HG02588 (cell line): Measurements from ENCODE around the gene TBC1D14.

ENCODE experiments used
- ATAC-seq: cut with Tn5 transposase; IDR thresholded peaks from one replicate; pipeline ENCODE4 v1.9.1; 2021; ENCODE audit warnings: mild to moderate bottlenecking, moderate library complexity; ENCODE audit not compliant: unreplicated experiment

The TBC1D14 gene

DNA sequence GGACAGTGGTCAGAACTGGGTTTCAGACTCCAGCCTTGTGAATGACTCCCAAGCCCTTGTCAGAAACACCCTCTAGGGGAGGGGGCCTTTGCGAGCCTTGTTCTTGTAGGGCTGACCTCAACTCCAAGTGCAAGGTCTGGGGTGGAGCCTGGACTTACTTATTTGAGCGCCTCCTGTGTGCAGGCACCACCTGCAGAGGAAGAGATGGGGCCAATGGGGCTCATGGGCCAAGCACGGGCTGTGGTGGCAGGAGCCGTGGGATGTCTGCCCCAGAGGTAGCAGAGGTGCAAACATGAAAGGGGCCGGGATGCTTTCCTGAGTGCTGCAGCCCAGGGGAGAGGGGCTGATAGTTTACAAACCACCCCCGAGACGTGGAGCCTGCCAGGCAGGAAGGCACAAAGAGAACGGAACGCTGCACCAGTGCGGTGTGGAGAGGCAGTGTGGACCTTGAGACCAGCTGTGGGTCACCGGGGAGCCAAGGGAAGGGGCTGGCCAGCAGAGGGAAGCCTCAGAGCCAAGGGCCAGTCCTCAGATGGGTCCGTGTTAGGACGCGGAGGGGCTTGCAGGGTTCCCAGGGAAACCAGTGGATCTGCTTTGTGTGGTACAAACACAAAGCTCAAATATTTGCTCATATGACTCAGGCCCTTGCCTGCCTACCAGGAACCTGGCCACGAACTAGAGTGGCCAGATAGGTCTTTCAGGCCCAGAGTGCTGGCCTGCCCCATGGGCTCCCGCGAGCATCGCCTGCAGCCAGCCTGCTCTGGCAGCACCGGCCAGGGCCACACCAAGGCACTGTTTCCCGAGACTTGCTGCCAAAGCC, 124.8 kb downstream of the TBC1D14 start:
- ATAC-seq, result no peak

DNA sequence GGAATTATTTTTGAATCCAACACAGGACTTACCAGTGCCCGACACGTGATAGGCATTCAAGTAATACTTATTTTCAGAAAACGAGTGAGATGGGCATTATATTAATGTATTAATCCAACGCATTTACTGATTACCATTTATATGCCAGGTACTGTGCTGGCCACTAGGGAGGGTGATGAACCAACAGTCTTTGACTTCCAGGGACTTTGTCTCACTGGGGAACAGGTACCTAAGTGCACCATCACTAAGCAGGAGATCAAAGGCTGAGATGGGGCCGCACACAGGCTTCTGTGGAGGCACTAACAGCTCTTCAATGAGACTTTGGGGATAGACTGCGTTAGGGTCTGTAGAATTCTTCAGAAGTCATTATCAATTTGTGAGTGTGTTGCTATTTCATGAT, 127.8 kb downstream of the TBC1D14 start:
- ATAC-seq, result no peak

DNA sequence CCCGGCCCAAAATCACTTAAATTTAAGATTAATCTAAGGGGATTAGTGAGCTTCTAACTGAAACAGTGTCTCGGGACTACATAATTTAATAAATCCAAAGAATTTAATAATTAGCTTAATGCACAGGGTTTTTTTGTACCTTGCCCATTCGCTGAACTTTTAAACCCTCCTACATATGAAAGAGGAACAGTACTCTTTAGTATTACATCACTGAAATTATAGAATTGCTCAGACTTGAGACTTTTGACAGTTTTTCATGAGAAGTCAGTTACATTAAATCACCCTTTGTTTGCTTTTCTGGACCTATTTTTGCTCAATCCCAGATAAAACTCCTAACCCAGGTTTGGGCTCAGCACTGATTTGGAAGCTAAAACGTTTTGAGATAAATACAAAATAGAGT, 131.1 kb downstream of the TBC1D14 start:
- no peak for ATAC-seq

DNA sequence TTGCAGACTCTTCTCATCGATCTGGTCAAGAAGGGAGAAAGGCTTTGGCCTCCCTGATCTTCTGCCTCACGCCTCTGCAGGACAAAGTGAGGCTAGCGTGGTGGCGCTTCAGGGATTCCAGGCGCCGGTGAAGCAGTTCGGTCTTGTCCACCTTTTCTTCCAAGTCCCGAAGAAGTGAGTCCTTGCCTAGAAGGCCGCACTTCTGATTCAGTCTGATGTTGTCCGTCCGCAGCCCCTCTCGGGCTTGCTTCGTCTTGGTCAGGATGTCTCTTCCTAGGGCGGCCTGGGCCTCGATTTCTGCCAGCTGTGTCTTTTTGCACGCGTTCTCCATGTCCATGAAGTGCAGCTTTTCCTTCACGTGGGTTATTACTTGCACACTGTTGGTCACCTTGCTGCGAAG, 131.6 kb downstream of the TBC1D14 start:
- ATAC-seq, result no peak

DNA sequence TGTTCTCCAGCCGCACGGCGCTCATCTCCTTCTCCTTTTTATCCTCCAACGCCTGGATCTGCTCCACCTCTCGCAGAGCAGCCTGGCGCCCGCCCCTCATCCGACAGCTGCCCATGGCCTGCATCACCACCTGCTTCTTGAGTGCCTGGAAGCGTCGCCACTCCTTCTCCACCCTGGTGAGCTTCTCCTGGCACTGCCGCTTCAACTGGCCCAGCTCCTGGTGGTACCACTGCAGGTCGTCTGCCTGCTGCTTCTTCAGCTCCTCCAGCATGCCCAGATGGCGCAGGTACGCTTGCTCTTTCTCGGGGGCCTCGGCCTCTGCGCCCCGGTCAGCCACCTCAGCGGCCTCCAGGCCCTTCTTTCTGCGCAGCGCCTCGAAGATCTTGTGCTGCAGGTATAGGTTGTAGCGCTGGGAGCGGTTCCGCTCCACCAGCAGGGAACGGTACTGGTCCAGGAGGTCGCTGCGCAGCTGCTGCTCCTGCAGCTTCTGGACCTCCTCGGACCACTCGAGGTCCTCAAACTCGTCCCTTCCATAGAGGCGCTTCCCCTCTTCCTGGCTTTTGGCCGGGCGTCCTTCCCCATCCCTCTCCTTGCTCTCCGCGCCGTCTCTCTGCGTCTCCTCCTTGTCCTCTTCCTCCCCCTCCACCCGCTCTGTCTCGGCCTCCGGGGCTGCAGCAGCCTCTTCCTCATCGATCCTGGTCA, 132.3 kb downstream of the TBC1D14 start:
- ATAC-seq, result no peak

DNA sequence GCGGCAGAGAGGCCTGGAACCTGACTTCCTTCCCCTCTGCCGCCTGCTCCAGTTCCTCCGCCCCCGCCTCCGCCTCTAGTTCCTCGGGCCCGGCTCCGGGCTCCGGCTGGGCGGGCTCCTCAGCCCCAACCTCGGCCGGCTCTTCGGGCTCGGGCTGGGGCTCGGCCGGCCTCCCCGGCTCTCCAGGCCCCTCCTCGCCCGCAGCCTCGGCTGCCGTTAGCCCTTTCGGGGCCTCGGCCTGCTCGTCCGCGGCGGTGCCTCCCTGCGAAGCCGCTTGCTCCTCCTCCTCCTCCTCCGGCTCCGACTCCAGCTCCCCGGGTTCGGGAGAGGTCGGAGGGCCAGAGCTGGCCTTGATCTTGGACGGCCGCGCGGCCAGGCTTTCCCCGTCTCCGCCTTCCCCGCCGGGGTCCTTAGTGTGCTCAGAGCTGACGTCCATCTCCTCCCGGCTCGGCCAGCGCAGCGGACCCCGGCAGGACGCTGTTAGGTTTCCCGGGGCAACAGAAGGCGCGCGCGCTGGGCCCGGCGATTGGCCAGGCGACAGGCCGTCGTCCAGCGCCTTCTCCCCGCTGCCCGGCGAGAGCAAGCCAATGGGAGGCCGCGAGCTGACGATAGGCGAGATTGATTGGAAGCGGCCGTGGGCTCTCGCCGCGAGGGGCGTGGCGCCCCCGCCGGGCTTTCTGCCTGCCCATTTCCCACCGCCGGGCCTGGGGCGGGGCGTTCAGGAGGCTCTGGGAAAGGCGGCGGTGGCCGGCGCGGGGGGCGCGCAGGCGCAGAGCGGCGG, 133.1 kb downstream of the TBC1D14 start:
- peak; percentile 79 for ATAC-seq

DNA sequence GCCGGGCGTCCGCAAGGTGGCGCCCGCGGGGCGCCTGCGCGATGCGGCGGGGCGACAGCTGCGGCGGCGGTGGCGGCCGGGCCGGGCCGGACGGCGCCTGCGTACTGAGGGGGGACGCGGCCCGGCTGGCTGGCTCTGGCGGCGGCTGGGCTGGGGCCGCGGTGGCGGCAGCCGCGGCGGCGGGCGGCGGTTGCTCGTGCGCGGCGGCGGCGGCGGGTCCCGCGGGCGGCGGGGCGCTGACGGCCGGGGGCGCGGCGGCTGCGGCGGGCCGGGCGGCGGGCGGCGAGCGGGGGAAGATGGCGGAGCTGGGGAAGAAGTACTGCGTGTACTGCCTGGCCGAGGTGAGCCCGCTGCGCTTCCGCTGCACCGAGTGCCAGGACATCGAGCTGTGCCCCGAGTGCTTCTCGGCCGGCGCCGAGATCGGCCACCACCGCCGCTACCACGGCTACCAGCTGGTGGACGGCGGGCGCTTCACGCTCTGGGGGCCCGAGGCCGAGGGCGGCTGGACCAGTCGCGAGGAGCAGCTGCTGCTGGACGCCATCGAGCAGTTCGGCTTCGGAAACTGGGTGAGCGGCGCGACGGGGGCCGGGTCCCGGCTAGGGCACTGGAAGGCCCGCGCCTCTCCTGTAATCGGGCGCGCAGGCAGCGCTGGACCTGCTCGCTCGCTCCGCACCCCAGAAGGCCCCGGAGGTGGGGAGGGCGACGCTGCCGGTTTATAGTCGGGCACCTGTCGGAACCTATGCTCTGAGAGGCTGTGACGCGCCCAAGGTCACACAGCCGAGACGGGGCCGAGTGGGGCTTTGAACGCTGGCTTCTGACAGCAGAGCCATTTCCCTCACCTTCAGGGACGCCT, 133.9 kb downstream of the TBC1D14 start, which contains the start of gene TADA2B:
Gene TADA2B, plus strand, starts transcription at position 89 of the 853 bp plus-strand sequence. Its CDS starts 208 bp downstream, at position 297.
- peak; percentile 24 for ATAC-seq

DNA sequence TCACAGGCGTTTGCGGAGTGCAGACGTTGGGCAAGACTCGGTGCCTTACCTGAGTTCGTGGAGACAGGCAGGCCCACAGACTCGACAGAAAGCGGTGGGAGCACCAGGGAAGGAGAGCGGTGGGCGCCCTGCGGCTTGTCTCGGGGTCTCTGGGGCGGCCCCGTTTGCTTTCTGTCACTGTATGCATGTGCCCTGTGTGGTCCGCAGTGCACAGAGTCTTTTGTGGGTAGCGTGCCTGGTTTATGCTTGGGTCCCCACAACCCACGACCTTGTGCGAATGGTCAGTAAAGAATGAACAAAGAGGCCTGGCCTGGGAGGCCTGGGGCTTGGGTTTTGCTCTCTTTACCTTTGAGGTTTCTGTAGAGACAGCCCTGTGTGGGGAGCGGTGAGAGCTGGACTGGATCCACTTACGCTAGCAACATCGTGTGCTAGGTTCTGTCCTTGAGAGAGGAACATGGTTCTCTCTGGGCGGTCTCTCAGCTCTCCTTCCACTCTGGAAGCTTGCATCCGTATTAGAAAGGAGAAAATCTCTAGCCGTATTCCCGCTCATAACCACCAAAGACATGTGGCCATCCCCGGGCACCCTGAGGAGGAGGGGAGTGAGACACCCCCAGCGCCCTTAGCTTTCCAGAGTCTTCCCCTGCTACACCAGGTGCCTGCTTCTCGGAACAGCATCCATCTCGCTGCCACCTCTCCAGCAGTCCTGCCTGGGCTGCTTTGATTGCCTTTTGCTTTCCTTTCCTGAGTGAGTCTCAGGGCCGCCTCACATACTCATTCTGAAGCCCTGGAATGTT, 134.7 kb downstream of the TBC1D14 start:
- ATAC-seq, result no peak

DNA sequence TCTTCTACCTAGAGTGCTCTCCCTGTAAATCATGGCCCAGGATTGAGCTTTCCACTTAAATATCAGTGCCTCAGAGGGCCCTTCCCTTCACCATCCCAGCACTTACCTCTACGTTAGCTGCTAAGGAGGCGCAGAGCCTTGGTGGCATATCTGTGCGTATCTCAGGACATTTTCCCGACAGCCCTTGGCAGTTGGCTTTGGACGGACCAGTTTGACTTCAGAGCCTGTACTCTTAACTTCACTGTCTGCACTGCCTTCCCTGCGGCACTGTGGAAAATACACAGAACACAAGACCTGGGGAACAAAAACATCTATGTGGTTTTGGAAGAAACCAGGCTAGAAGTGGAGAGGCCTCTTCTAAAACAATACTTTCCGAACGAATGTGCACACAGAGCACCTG, 135.9 kb downstream of the TBC1D14 start:
- ATAC-seq, result no peak

DNA sequence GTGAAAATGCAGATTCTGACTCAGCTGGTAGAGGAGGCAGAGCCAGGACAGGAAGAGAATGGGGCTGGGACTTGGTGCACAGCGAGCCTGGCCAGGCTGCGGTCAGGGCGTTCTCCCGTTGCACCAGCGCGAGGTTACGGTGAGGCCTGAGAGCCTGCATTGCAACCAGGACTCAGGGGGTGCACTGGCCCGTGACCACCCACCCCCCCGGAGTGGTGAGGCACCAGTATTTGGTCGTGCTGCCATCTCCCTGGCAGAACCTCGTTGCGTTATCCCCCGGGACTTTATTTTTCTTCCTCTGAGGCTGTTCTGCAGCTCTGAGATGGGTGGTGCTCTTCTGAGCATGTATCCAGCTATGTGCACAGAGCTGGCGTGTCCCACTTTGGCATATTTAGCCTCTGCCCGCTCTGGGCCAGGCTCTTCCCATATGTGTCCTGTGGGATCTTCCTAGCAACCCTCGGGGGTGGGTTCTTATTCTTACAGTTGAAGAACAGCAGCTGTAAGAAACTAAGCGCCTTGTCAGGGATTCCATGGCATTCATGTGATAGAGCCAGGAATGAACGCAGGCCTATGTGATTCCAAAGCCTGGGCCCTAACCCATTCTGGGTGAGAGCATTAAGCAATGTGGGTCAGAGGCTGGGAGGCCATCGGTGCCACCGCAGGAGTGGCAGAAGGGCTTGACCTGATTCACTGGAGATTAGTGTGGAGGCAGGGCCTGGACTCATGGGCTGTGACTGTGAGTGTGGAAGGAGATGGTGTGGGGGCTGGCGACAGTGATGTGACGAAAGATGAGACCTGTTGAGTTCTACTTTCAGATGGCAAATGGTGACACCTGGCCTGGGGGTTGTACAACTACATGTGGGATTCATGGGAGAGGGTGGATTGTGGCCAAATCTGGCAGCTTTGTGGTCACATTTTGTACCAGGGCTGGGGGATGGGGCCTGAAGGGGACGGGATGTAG, 136.6 kb downstream of the TBC1D14 start:
- ATAC-seq, result peak; percentile 19

DNA sequence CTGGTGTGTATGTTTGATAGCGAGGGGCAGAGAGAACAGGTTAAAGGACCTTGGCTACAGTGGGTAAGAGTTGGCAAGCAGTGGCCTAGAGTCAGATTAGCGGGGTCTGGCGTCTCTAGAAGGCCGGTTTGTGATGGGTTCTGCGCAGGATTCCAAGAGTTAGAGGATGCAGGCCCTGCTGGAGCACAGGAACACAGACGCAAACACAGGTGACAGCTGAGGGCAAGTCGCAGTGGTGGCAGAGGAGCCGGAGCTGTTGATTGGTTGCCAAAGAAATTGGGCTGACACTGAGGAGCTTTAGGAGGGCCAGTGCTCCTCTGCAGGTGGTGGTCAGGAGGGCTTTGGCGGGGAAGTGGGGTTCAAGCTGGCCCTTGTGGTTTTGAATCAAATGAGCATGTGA, 137.3 kb downstream of the TBC1D14 start:
- no peak for ATAC-seq

DNA sequence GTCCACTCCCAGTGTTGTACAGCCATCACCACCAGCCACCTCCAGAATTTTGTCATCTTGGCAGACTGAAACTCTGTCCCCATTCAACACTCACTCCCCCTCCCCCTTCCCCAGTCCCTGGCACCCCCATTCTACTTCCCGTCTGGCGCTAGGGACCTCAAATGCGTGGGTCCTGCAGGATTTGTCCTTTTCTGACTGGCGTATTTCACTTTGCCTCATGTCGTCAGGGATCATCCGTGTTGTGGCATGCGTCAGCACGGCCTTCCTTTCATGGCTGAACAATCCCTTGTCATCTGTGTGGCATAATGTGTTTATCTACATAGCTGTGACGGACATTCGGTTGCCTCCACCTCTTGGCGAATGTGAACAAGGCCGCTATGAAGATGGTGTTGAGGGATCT, 139.0 kb downstream of the TBC1D14 start:
- no peak for ATAC-seq

DNA sequence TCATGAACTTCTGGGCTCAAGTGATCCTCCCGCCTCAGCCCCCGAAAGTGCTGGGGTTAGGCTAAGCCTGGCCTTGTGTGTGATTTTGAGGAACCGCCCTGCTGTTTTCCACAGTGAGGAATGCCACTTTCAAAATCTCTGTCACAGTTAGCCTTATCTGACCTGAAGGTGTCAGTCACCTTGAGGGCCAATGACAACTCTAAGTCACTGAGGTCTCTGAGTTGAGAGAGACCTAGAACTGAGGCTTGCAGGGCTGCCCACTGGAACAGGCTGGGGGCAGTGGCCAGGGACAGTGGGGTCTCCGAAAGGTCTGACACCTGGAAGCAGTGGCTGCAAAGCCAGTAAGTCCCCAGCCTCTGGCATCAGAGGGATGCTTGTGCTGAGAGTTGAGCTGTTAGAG, 139.7 kb downstream of the TBC1D14 start:
- no peak for ATAC-seq

DNA sequence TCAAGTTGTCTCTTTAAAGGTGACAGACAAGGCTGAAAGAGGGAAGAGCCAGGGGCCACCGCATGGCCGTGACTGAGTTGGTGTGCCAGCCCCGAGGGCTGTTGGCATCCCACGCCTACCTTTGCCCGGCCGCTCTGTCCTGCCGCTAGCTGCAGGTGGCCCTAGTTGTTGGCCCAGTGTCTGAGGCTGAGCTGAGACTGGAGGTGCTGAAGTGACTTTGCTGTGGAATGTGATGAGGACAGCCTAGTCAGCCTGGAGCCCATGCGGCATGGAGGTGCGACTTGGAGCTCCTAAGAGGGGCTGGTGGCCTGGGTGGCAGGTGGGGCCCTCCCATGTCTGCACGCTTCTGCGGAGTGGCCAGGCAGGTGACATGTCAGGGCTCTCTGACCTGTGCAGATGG, 140.1 kb downstream of the TBC1D14 start:
- no peak for ATAC-seq

DNA sequence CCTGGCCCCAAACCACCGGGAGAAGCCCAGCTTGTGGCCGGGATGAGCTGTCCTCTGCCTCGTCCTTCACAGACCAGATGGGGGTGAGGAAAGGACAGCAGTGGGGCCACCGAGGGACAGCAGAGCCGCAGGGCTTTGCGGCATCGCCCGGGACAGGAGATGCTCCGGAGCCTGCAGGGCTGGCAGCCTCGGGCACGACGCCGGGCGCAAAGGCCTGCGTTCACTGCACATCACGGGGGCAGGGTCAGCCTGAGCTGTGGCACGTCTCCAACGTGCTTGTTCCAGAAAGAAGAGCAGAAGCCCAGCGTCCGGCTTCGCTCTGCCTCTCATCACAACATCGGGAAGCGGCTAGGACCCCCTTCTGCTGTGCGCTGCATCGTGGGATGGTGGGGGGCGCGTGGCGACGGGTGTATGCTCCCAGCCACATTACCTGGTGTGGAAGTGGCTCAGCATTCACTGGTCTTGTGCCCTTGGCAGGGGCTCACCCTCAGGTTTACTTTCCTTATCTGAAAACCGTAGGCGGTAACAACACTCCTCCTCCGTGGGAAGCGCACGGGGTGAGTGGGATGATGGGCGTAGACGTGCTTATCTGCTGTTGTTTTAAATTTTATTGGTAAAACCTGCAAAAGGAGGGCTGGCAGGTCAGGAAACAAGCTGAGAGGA, 141.0 kb downstream of the TBC1D14 start:
- ATAC-seq, result no peak

DNA sequence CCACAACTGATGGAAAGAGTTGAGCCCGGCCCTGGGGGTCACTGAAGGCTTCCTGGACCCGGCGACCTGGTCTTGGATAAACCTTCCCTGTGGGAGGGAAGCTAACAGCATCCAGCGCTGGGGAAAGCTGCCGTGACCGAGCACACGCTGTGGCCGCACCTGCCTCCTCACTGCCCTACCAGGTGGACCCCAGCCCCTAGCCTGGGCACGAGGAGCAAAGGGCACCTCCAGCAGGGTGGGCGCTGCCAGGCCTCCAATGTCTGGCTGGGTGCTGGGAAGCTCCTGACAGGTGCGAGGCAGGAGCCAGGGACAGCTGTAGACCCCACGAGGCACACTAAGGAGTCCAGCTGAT, 141.5 kb downstream of the TBC1D14 start:
- ATAC-seq, result no peak

DNA sequence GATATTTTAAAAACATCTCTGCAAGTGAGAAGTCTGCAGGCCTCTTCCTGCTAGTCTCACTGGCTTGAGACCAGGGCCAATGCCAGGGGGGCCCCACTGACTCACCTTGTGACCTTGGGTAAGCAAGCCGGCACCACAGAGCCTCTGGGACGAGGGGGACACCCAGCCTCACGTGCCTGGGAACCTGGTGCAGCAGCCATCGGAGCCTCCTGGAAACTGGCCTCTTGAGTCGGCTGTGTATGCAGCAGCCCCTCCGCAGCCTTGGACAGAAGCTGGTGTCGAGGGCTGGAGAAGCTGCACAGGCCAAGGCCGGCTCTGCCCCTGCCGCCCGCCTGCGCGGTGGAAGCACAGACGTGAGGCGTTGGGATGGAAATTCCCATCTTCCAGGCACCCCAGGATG, 142.3 kb downstream of the TBC1D14 start:
- no peak for ATAC-seq

DNA sequence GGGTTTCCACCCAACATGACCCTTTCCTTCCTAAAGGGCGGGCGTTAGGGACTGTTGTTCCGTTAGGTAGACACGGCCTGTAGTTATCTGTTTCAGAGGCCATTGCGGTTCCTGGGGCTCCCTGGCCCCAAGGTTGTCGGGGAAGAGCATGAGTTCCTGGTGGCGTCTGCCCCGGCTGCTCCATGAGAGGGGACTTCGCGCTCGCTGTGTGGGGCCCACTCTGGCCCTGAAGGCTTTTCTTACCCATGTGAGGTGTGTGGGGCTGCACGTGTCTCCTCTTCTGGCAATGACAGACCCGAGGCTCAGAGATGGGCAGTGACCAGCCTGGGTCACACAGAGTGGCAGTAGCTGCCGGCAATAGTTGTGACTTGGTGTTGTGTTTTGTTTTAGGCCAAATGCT, 142.7 kb downstream of the TBC1D14 start:
- ATAC-seq, result no peak
